ENCODE measurements around the gene BCAS3.

Gene BCAS3

DNA sequence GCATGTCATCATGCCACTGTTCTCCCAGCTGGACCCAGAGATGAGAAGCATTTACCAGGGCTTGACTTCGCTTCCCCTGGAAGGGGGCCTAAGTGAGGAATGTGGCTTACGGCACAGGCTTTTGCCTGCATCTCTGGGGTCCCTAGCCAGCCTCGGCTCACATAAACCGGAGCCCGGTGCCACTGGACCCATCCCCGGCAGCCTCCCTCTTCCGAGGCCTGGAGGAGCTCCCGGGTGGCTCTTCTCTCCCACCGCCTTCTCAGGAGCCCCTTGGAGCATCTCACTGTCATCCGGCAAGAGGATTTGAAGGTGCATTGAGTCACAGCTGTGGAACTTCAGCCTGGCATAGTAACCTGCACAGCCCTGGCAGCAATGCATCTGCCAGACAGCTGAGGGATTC lies 692.1 kb downstream of the BCAS3 start:
- in situ Hi-C loops (cut with HindIII; ENCODE audit: low pct_ligation_motif_present, low sequenced_read_pairs), result no loop called here
- Histone ChIP-seq H3K27me3 (replicated peaks) (no peaks in the 10 kb centered on the region), H3K36me3 (replicated peaks) (no peaks in the 10 kb centered on the region), H3K4me3 (ENCODE audit: low read depth, low read length) (no peak overlapping the region), H3K27ac (no peak overlapping the region)
- TF ChIP-seq, protein P1, sequence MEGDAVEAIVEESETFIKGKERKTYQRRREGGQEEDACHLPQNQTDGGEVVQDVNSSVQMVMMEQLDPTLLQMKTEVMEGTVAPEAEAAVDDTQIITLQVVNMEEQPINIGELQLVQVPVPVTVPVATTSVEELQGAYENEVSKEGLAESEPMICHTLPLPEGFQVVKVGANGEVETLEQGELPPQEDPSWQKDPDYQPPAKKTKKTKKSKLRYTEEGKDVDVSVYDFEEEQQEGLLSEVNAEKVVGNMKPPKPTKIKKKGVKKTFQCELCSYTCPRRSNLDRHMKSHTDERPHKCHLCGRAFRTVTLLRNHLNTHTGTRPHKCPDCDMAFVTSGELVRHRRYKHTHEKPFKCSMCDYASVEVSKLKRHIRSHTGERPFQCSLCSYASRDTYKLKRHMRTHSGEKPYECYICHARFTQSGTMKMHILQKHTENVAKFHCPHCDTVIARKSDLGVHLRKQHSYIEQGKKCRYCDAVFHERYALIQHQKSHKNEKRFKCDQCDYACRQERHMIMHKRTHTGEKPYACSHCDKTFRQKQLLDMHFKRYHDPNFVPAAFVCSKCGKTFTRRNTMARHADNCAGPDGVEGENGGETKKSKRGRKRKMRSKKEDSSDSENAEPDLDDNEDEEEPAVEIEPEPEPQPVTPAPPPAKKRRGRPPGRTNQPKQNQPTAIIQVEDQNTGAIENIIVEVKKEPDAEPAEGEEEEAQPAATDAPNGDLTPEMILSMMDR (IDR thresholded peaks at IDR 0.05; ENCODE audit: low read depth, low read length, missing control alignments), result no peak
- DNase-seq, result no peak

DNA sequence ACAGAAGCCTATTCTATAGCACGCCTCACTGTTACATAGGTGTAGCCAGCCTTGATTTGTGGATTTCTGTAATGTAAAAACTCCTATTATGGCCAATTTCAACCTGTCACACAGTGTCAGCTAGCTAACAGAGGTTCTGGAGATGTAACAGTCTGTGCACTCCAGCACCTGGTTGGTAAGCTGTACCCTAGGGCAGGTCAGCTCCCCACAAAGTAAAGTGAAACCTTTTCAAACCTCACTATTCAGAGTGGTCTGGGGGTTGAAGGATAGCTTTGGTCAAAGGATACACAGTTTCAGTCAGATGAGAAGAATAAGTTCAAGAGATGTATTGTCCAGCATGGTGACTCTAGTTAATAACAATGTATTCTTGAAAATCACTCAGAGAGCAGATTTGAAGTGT lies 693.5 kb downstream of the BCAS3 start:
- DNase-seq, result no peak
- no peaks in the 10 kb centered on the region for H3K27me3 ChIP-seq (replicated peaks)
- in situ Hi-C loops (cut with HindIII; ENCODE audit: low pct_ligation_motif_present, low sequenced_read_pairs), result no loop called here
- no peak overlapping the region for H3K27ac ChIP-seq
- H3K36me3 ChIP-seq (replicated peaks), result no peaks in the 10 kb centered on the region
- no peak overlapping the region for H3K4me3 ChIP-seq (ENCODE audit: low read depth, low read length)
- TF ChIP-seq, protein P1 (IDR thresholded peaks at IDR 0.05; ENCODE audit: low read depth, low read length, missing control alignments), result no peak

DNA sequence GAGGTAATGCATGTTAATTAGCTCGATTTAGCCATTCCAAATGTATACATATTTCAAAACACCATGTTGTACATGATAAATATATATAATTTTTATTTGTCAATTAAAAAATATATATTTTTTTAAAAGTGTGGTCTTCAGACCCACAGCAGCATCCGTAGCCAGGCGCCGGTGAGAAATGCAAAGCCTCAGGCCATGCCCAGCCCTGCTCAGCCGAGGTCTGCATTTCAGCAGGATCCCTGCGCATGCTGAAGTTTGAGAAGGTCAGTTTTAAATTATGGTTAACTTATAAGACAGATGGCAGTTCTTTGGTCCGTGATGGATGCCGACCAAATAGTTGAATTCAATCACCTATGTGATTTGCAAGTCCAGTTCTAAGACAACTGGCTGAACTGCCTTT lies 694.0 kb downstream of the BCAS3 start:
- Histone ChIP-seq H3K27ac (no peak overlapping the region), H3K27me3 (replicated peaks) (no peaks in the 10 kb centered on the region), H3K36me3 (replicated peaks) (no peaks in the 10 kb centered on the region), H3K4me3 (ENCODE audit: low read depth, low read length) (no peak overlapping the region)
- TF ChIP-seq, protein P1 (IDR thresholded peaks at IDR 0.05; ENCODE audit: low read depth, low read length, missing control alignments), result no peak
- no peak for DNase-seq
- in situ Hi-C loops (cut with HindIII; ENCODE audit: low pct_ligation_motif_present, low sequenced_read_pairs), result no loop called here

DNA sequence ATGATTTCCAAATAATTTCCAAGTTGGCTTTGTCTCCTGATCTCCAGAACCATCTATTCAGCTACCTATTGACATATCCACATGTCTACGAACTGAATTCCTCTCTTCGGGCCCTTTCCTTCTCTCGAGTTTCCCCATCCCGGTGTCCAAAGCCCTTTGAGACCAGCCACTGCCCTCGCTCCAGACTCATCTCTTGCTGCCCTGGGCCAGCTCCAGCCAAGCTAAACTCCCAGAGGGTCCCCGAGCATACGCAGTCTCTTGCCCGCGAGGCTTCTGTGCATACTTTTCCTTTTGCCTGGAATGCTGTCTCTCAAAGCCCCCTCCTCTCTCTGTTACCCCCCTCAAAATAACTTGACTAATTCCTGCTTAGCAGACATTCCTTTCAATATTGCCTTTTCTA lies 694.8 kb downstream of the BCAS3 start:
- TF ChIP-seq, protein P1 (IDR thresholded peaks at IDR 0.05; ENCODE audit: low read depth, low read length, missing control alignments), result no peak
- no peak for DNase-seq
- Histone ChIP-seq H3K4me3 (ENCODE audit: low read depth, low read length) (no peak overlapping the region), H3K27me3 (replicated peaks) (no peaks in the 10 kb centered on the region), H3K27ac (no peak overlapping the region), H3K36me3 (replicated peaks) (no peaks in the 10 kb centered on the region)
- in situ Hi-C loops (cut with HindIII; ENCODE audit: low pct_ligation_motif_present, low sequenced_read_pairs), result no loop called here

DNA sequence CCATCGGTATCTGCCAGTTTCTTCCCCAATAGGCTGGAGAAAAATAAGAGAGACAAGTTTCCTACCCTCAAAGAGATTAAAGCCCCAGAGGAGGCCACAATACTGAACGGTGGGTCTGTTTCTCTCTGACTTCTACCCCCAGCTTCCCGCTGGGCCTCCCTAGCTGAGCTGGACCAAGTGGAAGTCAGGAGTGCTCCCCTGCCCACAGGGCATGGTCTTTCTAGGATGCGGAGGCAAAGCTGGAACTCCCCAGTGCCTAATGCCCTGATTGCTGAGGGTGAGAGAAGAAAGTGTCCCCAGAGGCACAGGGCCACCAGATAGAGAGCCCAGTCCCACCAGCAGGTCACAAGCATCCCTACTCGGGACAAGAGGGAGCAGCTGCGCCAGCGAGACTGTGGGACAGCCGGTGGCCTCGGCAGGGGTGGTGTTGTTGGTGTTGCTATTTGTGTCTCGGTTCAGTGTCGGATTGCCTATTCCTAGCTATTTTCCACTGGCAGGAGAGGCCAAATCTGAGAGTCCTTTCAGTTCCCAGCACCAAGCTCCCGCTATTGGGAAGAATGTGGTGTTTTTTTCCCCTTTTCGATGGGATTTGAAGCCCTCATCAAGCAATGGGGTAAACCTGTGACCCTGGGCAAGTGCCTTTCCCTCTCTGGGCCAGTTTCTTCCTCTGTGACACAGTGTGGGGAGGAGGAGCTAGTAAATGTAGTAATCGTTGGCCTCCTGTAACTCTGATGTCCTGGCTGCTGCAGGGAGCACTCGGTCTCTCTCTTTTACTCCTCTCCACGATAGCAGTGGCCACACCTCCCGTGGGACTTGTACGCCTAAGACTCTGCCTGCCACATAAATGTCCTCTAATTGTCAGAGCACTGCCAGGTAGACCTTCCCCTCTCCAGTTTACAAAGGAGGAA lies 699.5 kb downstream of the BCAS3 start:
- DNase-seq, result no peak
- H3K36me3 ChIP-seq (replicated peaks), result no peaks in the 10 kb centered on the region
- TF ChIP-seq, protein P1 (IDR thresholded peaks at IDR 0.05; ENCODE audit: low read depth, low read length, missing control alignments), result no peak
- H3K27me3 ChIP-seq (replicated peaks), result no peaks in the 10 kb centered on the region
- no peak overlapping the region for H3K27ac ChIP-seq
- H3K4me3 ChIP-seq (ENCODE audit: low read depth, low read length), result no peak overlapping the region
- in situ Hi-C loops (cut with HindIII; ENCODE audit: low pct_ligation_motif_present, low sequenced_read_pairs), result no loop called here

Measured in brain microvascular endothelial cell (primary cell).